GM23338 (cell line): Measurements from ENCODE around the gene ABI2. TPM values are rescaled to one million over a fixed set of nuclear protein-coding genes. Genes with fewer than 3 reads are reported as not detected.

Experiments used
- ATAC-seq: fragments of 200-7000 bp; cut with Tn5 transposase; 3 replicates; pipeline ENCODE4 v1.9.1; 2020
- DNase-seq: peaks from one replicate; pipeline ENCODE4 v3.0.0-alpha.2; 2015; ENCODE audit warnings: low spot score
- H2AFZ ChIP-seq: fragments of 200-600 bp; sonication (generic); 2 replicates; pipeline ENCODE4 v1.8.0; 2016; ENCODE audit warnings: antibody characterized with exemption, mild to moderate bottlenecking, moderate library complexity
- H3F3A ChIP-seq: fragments of 200-600 bp; sonication (generic); replicated peaks from 2 replicates; pipeline ENCODE4 v1.8.0; 2017; ENCODE audit warnings: antibody characterized with exemption, mixed run types, low read depth
- H3K27ac ChIP-seq: fragments of 200-600 bp; sonication (generic); 2 replicates; pipeline ENCODE4 v1.6.1; 2016; ENCODE audit warnings: low read depth
- H3K27me3 ChIP-seq: fragments of 200-600 bp; sonication (generic); 2 replicates; pipeline ENCODE4 v1.8.0; 2016; ENCODE audit warnings: mild to moderate bottlenecking, mixed run types, moderate library complexity; ENCODE audit not compliant: insufficient read depth
- H3K36me3 ChIP-seq: fragments of 200-600 bp; sonication (generic); 2 replicates; pipeline ENCODE4 v1.8.0; 2016; ENCODE audit warnings: mild to moderate bottlenecking; ENCODE audit not compliant: insufficient read depth
- H3K4me1 ChIP-seq: fragments of 200-600 bp; sonication (generic); 2 replicates; pipeline ENCODE4 v1.8.0; 2016; ENCODE audit warnings: mild to moderate bottlenecking, moderate library complexity; ENCODE audit not compliant: insufficient read depth
- H3K4me2 ChIP-seq: fragments of 200-600 bp; sonication (generic); 2 replicates; pipeline ENCODE4 v1.7.1; 2017; ENCODE audit warnings: mixed run types
- H3K4me3 ChIP-seq: fragments of 200-600 bp; sonication (generic); 2 replicates; pipeline ENCODE4 v1.6.1; 2016; ENCODE audit warnings: mixed run types
- H3K79me2 ChIP-seq: fragments of 200-600 bp; sonication (generic); replicated peaks from 2 replicates; pipeline ENCODE4 v1.8.0; 2017; ENCODE audit warnings: mild to moderate bottlenecking; ENCODE audit not compliant: insufficient read depth
- H3K9me2 ChIP-seq: fragments of 200-600 bp; sonication (generic); 2 replicates; pipeline ENCODE4 v1.8.0; 2017; ENCODE audit not compliant: insufficient read depth
- H4K20me1 ChIP-seq: fragments of 200-600 bp; sonication (generic); replicated peaks from 2 replicates; pipeline ENCODE4 v1.8.0; 2017; ENCODE audit warnings: mild to moderate bottlenecking; ENCODE audit not compliant: insufficient read depth
- H3K27ac Mint-ChIP-seq: 2 replicates; pipeline ENCODE4 v1.8.0; 2020; ENCODE audit warnings: inconsistent platforms, mild to moderate bottlenecking, moderate library complexity, mixed read lengths
- H3K27me3 Mint-ChIP-seq: 3 replicates; pipeline ENCODE4 v1.8.0; 2022; ENCODE audit warnings: low read depth, mild to moderate bottlenecking, moderate library complexity, mixed read lengths, inconsistent platforms; ENCODE audit not compliant: insufficient read depth, poor library complexity
- H3K36me3 Mint-ChIP-seq: 3 replicates; pipeline ENCODE4 v1.8.0; 2021; ENCODE audit warnings: low read depth, mild to moderate bottlenecking, inconsistent platforms, moderate library complexity, mixed read lengths
- H3K4me1 Mint-ChIP-seq: 3 replicates; pipeline ENCODE4 v1.8.0; 2020; ENCODE audit warnings: mild to moderate bottlenecking, inconsistent platforms, mixed read lengths
- H3K4me3 Mint-ChIP-seq: 3 replicates; pipeline ENCODE4 v1.8.0; 2021; ENCODE audit warnings: moderate library complexity, mild to moderate bottlenecking, inconsistent platforms, mixed read lengths
- H3K9me3 Mint-ChIP-seq: 3 replicates; pipeline ENCODE4 v1.8.0; 2020; ENCODE audit warnings: moderate library complexity, mild to moderate bottlenecking, inconsistent platforms, mixed read lengths
- CREB1 ChIP-seq: fragments of 250-450 bp; sonication (Bioruptor Pico); IDR thresholded peaks from 2 replicates; pipeline ENCODE4 v1.5.0; 2020; ENCODE audit warnings: low read depth, mild to moderate bottlenecking, moderate library complexity
- CTCF ChIP-seq, 2 experiments: fragments of 200-600 bp in 1 of 2; sonication (generic) in 1 of 2; conservative IDR thresholded peaks; 2 replicates each; pipeline versions ENCODE4 v1.5.1 to v1.6.1; 2016 to 2017; ENCODE audit warnings: antibody characterized with exemption in 2 of 2, low read depth in 2 of 2, mild to moderate bottlenecking in 2 of 2, moderate library complexity in 1 of 2
- ETS1 ChIP-seq: IDR thresholded peaks from 2 replicates; pipeline ENCODE4 v1.6.1; 2016; ENCODE audit warnings: antibody characterized with exemption
- EZH2 ChIP-seq: fragments of 200-600 bp; sonication (generic); IDR thresholded peaks from one replicate; pipeline ENCODE4 v1.8.0; 2017; ENCODE audit warnings: antibody characterized with exemption, mild to moderate bottlenecking, low read depth; ENCODE audit not compliant: unreplicated experiment
- EZH2phosphoT487 ChIP-seq: fragments of 200-600 bp; sonication (generic); IDR thresholded peaks from one replicate; pipeline ENCODE4 v1.8.1; 2018; ENCODE audit warnings: antibody characterized with exemption; ENCODE audit not compliant: unreplicated experiment
- JUNB ChIP-seq: IDR thresholded peaks from one replicate; pipeline ENCODE4 v1.6.1; 2016; ENCODE audit warnings: antibody characterized with exemption; ENCODE audit not compliant: unreplicated experiment
- NANOG ChIP-seq: IDR thresholded peaks from 2 replicates; pipeline ENCODE4 v1.6.1; 2016; ENCODE audit warnings: antibody characterized with exemption, borderline replicate concordance
- POLR2AphosphoS5 ChIP-seq: IDR thresholded peaks from 2 replicates; pipeline ENCODE4 v1.6.1; 2016; ENCODE audit warnings: antibody characterized with exemption, low read depth
- REST ChIP-seq: IDR thresholded peaks from one replicate; pipeline ENCODE4 v1.6.1; 2018; ENCODE audit warnings: antibody characterized with exemption; ENCODE audit not compliant: unreplicated experiment
- STAT1 ChIP-seq: IDR thresholded peaks from one replicate; pipeline ENCODE4 v1.6.1; 2016; ENCODE audit warnings: antibody characterized with exemption; ENCODE audit not compliant: unreplicated experiment
- ZNF114 ChIP-seq: fragments of 250-450 bp; sonication (Bioruptor Pico); IDR thresholded peaks from 2 replicates; pipeline ENCODE4 v1.5.0; 2020; ENCODE audit warnings: mild to moderate bottlenecking, moderate library complexity
- ZNF331 ChIP-seq: fragments of 250-450 bp; sonication (Bioruptor Pico); IDR thresholded peaks from 2 replicates; pipeline ENCODE4 v1.5.0; 2020; ENCODE audit warnings: low read depth, mild to moderate bottlenecking, moderate library complexity
- ZNF462 ChIP-seq: fragments of 250-450 bp; sonication (Bioruptor Pico); IDR thresholded peaks from 2 replicates; pipeline ENCODE4 v1.5.0; 2020; ENCODE audit warnings: mild to moderate bottlenecking, moderate library complexity
- polyA plus RNA-seq: library from polyadenylated mRNA; unstranded; fragments of >200 nt; fragmentation: Nextera tagmentation; extraction: Ambion mirVana; gene quantifications from 2 replicates; pipeline ENCODE4 v1.2.1, GENCODE V29; 2016
- total RNA-seq: library from RNA; depleted of rRNA; stranded (reverse); fragments of >200 nt; shearing (Covaris generic); gene quantifications from 2 replicates; pipeline ENCODE4 v1.2.3, GENCODE V29; 2014

Gene ABI2
- total and polyA plus RNA-seq, 2 experiments from 2014 or later = 46.5 to 114 TPM

GRCh38 chr2:203412546-203413331 lies 84.5 kb downstream of the ABI2 start:
- H3F3A ChIP-seq = no peaks in the 10 kb centered on the region
- no peak for TF ChIP-seq STAT1
- TF ChIP-seq NANOG = no peak
- TF ChIP-seq CTCF (conservative IDR thresholded peaks at IDR 0.05; ENCODE audit: low read depth in 2 of 2) = no peak
- no peak for TF ChIP-seq ETS1
- TF ChIP-seq CREB1 (CRISPR knock-in tag) = no peak
- TF ChIP-seq ZNF331 = no peak
- TF ChIP-seq ZNF114 = no peak
- no peak for TF ChIP-seq JUNB
- TF ChIP-seq EZH2 = no peak
- no peak for TF ChIP-seq POLR2AphosphoS5
- no peak for TF ChIP-seq EZH2phosphoT487
- no peak for TF ChIP-seq REST
- no peak for TF ChIP-seq ZNF462 (CRISPR knock-in tag)
- H3K4me3 ChIP-seq = no peak overlapping the region
- H3K27me3 ChIP-seq = no peaks in the 10 kb centered on the region
- H3K36me3 Mint-ChIP-seq = peaks cover 46% of the 10 kb centered on the region
- H3K27ac ChIP-seq = no peak overlapping the region
- H3K27ac Mint-ChIP-seq = no peak overlapping the region
- H2AFZ ChIP-seq = no peak overlapping the region
- H4K20me1 ChIP-seq = 0 out of 2 replicates have a peak, but pooled peaks cover 5% of the 10 kb centered on the region
- no peaks in the 10 kb centered on the region for H3K9me3 Mint-ChIP-seq
- H3K4me3 Mint-ChIP-seq = no peak overlapping the region
- H3K4me2 ChIP-seq = no peak overlapping the region
- peaks cover 17% of the 10 kb centered on the region; the same call in 1 of the 2 replicates for H3K36me3 ChIP-seq
- DNase-seq (no peak), ATAC-seq (no peak)
- H3K9me2 ChIP-seq = no peaks in the 10 kb centered on the region
- H3K4me1 Mint-ChIP-seq = no peaks in the 10 kb centered on the region
- no peaks in the 10 kb centered on the region for H3K79me2 ChIP-seq
- H3K4me1 ChIP-seq = no peaks in the 10 kb centered on the region
- H3K27me3 Mint-ChIP-seq = no peaks in the 10 kb centered on the region
